HG02610 (cell line): ENCODE results near the gene CENPW.

Source experiments
- ATAC-seq: cut with Tn5 transposase; IDR thresholded peaks from one replicate; pipeline ENCODE4 v1.9.1; 2021; ENCODE audit warnings: mild to moderate bottlenecking, moderate library complexity; ENCODE audit not compliant: unreplicated experiment

The CENPW gene

GRCh38 chr6:126372626-126373025 is 32.7 kb downstream of the CENPW start:
- no peak for ATAC-seq

- ATAC-seq: no peak
These were observed 33.4 kb downstream of the CENPW start for GRCh38 chr6:126373344-126373743.

- ATAC-seq: no peak
These were observed 34.5 kb downstream of the CENPW start for GRCh38 chr6:126374372-126374771.

- no peak for ATAC-seq
These were observed 36.8 kb downstream of the CENPW start for GRCh38 chr6:126376682-126377081.

- no peak for ATAC-seq
These were observed 37.8 kb downstream of the CENPW start for GRCh38 chr6:126377594-126378153.

- no peak for ATAC-seq
These were observed 40.2 kb downstream of the CENPW start for GRCh38 chr6:126380072-126380583.

- no peak for ATAC-seq
These were observed 41.6 kb downstream of the CENPW start for GRCh38 chr6:126381498-126381897.

- ATAC-seq: no peak
These were observed 43.3 kb downstream of the CENPW start for GRCh38 chr6:126383203-126383602.

- ATAC-seq: no peak
These were observed 45.6 kb downstream of the CENPW start for GRCh38 chr6:126385536-126385935.

GRCh38 chr6:126388104-126388598 is 48.2 kb downstream of the CENPW start:
- ATAC-seq: no peak

- ATAC-seq: no peak
These were observed 56.2 kb downstream of the CENPW start for GRCh38 chr6:126396131-126396530.
